GM18519 (cell line): ENCODE results near the gene PKNOX2.

Experiments
- ATAC-seq: cut with Tn5 transposase; IDR thresholded peaks from one replicate; pipeline ENCODE4 v1.9.1; 2021; ENCODE audit warnings: mild to moderate bottlenecking, moderate library complexity; ENCODE audit not compliant: unreplicated experiment, low FRiP score

PKNOX2 gene

DNA sequence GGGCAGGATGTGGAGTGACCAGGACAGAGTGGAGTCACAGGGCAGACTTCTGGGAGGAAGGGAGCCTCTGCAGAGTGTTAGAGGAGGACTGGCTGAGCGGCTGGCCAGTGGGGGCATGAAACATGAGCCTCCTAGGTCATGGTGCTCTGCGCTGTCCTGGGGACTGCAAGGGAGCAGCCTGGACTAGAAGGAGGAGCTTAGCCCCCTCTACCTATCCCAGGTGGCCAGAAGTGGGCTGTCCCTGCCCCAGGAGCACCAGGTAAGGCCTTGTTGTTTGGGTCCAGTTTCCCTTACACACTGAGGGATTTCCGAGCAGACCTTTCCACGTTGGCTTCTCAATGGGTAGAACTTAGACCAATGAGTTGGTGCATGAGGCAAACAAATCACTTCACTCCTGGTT lies 7.4 kb downstream of the PKNOX2 start:
- no peak for ATAC-seq

DNA sequence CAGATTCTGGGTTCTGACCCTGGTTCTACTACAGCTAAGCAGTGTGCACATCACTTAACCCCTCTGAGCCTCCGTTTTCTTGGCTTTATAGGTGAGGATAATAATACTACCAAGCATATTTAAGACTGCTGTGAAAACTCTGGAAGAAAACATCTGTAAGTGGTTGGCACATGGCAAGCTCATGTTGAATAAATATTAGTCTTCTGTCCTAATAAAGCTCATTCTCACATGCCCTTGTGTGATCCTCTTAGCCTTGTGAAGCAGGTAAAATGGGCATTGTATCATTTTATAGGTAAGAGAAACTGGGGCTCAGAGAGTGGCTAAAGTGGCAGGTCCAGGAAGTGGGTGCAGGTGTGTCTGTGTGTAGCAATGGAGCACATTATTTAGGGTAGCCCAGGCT lies 8.5 kb downstream of the PKNOX2 start:
- ATAC-seq, result no peak

DNA sequence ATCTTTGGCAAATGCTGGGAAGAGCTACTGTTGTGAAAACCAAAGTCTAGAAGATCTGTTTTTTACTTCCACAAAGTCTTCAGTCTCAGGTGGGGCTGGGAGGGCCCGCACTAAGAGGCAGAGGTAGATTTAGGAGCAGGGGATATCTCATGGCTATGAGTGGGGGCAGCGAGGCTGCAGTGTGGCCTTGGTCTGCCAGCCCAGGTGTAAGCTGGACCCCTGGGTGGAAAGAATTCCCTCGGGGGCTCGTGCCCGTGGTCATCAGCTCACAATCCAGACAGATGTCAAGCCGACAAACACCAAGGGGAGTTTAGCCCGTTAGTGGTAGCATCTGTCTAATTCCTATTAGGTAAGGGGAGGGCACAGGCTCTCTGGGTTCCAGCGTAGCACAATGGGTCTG lies 9.0 kb downstream of the PKNOX2 start:
- ATAC-seq, result no peak

DNA sequence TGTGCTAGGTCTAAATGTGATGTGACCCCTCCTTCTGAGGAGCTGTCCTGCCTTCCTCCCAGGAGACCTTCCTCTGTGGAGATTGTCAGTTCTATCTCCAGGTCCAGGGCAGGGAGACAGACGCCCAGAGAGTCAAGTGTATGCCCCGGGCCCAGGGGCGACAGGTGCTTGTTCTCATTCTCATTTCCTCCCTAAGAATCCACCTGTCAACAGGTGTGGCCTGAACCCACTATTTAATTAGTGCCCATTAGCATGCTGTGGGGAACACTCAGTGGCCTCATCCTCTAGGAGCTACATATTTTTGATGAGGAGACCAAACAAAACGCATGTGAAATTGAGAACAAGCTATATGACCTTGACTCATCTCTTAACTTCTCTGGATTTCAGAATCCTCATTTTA lies 9.5 kb downstream of the PKNOX2 start:
- no peak for ATAC-seq

DNA sequence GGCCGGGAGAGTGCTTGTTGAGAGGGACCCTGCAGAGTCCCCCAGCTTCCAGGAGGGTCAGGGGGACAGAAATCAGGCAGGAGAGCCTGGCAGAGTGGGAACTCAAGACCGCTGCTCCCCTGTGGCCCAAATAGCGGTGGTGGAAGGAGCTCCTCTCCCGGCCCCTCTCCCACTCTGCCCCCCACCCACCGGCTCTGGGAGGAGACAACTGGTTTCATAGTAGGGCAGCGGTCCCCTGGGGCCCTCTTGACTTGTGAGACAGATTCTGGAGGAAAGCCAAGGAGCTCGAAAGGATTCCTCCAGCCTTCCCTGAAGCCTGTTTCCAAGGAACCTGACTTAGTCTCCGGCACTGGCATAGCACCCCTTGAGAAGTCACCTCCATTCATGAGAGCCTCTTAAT lies 10.1 kb downstream of the PKNOX2 start:
- ATAC-seq, result no peak

DNA sequence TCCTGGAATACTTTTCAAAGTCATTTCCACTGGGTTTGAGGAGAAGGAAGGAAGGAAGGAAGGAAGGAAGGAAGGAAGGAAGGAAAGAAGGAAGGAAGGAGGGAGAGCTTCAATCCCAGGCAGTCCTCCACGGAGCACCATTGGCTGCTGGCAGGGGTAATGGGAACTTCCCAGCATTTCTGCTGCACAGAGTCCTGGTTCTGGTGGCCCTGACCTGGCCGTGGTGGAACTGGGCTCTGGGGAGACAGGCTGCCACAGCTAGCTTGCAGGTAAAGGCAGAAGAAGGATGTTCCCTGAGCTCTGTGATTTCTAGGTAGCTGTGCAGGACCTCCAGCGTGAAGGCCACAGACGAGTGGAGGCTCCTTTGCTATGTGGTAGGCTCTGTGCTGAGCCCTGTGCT lies 10.6 kb downstream of the PKNOX2 start:
- ATAC-seq, result no peak

DNA sequence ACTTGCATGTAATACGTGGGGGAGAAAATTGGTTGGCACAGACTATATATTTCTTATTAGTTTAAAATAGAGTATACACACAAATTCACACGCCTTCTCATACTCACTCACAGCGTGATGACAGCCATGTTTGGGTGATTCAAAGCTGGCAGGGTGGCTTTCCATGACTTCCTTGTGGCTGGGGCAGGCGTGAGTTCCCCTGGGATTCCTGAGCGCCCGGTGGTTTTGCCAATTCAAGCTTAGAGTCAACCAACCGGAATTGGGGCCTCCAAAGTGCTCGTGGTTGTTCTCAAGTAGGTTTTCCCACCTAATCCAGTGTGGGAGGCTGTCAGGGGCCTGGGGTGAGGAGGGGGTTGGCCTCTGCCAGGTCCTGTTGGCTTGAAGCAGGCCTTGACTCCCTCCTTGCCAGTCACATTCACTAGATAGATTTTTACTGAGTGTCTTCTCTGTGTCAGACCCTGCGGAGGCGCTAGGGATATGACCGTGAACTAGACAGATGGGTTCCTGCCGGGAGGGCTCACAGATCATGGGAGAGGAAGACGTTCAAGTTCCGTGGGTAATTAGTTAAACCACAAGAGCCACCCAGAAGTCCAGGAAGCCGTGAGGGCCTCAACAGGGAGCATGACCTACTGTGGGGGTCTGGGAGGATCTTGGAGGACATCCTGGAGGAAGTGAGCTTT lies 11.5 kb downstream of the PKNOX2 start:
- ATAC-seq, result no peak

DNA sequence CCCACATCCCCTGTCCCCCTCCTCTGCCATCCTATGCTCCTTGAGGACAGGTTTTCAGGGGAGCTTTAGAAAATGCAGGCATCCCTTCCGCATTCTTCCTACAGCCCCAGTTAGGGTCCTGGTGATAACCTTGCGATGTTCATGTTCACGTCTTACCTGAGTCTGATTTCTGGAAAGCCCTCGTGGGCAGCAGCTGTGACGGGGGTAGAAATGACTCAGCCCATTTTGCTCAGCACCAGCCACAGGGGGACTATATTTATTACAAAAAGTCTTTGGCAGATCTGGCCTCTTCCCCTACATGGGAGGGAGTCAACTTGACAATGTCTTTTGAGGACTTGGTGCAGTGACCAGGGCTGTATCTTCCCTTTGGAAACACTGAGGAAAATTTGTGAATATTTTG lies 12.3 kb downstream of the PKNOX2 start:
- no peak for ATAC-seq

DNA sequence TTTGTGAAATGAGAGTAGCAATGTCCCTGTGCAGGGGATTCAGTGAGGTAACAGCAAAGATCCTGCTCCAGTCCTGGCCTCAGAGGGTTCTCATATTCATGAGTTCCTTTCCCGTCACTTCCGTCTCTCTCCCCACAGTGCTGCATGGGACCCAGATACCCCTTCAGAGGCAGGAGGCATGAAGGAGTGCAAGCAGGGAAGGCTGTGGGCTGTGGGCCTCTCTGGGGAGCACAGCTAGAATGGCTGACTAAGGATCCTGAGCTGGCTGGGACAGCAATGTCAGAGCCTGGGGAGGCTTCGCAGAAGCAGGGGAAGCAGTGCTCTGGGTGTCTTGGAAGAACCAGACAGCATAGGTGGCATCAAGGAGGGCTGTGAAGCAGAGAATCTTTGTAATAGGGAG lies 13.0 kb downstream of the PKNOX2 start:
- no peak for ATAC-seq

DNA sequence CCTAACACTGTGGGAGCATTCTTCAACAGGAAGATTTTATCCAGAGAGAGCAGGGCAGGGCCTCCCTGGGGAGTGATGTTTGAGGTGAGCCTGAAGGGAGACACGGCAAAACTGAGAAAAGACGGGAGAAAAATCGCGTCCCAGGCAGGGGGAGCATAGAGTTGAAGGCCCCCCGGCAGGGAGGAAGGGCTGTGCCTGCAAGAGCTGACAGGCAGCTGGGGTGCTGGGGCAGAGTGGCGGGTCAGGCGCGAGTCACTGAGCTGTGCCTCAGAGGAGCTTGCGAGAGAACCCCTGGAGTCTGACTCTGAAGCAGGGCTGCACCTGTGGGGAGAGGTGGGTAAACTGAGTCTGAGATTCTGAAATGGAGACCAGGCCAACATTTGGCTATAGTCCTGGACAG lies 14.8 kb downstream of the PKNOX2 start:
- ATAC-seq, result no peak

DNA sequence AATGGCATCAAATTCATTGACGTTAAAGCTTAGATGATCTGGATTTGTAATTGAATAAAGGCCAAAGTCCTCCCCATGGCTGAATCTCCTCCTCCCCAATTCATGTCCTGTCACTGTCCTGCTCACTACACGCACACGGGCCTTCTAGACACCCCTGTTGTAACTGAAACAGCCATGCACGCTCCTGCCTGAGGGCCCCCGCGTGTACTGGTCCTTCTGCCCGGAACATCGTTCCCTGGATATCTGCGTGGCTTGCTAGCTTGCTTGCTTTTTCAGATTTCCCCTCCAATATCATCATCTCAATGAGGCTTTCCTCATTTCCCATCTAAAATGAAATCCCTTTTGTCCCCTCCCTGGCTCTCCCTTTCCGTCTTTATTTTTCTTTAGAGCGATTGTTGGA lies 15.3 kb downstream of the PKNOX2 start:
- ATAC-seq, result no peak

DNA sequence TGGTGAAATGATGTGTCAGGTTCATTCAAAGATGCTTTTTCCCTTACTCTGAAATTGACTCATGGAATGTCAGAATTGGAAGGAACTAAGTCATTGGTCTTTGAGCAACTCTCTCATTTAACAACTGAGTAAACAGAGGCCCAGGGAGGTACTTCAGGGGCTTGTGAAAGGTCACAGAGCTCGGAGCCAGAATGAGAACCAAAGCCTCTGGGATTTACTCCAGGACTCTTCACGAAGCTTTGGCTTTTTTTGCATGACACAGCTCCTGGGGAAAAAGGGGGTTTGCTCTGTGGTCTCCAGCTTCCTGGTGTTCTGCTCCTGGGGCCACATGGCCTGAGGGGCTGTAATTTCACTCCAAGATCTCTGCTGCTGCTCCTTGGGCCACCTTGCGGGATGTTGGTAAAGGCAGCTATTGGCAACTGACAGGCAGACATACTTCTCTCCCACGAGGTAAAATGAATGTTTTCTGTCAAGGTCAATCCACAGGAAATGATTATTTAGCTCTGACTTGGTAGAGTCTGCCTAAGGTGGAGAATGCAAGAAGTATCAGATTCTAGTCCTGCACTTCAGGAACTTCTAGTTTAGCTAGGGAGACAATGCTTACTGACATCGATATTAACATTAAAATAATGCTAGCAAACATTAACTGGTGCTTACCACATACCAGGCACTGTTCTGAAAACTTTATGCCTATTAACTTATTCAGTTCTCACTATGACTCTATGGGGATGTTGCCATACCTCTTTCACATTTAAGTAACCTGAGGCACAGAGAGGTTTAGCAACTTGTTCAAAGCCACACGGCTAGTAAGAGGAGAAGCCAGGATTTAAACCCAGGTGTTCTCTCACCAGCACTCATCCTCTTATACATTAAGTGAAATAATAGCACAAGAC lies 16.1 kb downstream of the PKNOX2 start:
- ATAC-seq, result no peak

DNA sequence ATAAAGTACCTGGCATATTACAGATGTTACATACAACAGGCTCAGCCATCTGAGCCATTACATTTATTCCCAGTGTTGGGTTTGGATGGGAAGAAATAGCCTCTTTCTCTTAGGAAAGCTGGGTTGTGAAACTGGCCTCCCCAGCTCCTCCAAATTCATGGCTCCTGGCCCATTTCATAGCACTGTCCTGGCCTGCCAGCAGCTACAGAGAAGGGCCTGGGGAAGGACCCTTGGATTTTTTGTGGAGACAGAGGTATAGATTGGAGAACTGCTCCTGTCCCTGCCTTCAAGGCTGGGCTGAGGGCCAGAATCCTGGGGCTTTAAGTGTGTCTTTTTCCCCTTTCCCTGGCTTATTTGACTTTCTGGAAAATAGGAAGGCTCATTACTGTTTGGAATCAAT lies 18.0 kb downstream of the PKNOX2 start:
- no peak for ATAC-seq

DNA sequence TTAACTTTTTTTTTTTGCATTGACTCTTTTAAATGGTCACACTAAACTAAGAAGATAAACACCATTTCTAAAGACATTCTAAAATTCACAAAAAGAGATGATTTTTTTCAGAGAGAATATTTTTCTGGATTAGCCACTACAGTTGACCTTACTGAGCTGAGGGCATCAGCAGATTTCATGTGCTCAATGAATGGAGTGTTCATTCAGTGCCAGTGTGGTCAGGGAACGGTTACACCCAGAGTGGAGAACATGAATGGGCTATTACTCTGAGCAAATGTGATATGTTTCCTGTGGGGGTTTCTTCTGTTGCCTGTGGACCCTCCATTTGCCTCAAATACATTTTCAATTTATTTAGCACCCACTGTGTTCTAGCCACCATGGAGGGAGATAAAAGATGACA lies 19.1 kb downstream of the PKNOX2 start:
- ATAC-seq, result no peak

DNA sequence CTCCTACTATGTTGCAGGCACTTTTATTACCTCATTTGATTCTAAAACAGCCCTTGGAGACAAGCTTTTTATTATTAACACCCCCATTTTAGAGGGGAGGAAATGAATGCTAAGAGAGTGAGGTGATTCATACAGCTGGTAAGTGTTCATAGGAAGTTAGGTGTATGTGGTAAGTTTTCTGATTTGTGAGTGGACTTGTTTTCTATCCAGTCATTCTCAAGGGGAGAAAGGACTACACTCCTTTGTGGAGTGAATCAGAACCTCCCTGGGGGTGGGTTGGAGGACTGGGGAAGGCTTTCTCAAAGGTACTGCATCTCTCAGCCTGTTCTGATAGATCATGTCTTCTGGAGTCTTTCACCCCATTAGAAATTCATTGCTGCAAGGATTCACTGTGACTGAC lies 23.5 kb downstream of the PKNOX2 start:
- no peak for ATAC-seq

DNA sequence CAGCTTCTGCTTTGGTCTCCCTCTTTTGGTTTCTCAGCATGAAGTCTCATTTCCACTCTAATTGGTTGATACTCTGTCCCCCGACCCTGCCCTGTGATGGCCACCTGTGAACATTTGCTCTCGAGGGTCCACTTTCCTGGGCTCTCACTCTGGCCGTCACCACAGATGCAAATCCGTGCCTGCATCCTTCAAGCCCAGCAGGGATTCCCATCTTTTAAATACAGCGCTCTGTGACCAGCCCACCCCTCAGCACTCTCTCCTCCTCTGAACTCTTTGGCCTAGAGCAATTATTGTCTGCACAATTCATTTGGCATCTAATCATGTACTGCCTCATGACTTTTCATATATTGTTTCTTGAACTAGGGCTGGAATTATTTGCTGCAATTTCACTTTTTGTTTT lies 26.0 kb downstream of the PKNOX2 start:
- ATAC-seq, result no peak

DNA sequence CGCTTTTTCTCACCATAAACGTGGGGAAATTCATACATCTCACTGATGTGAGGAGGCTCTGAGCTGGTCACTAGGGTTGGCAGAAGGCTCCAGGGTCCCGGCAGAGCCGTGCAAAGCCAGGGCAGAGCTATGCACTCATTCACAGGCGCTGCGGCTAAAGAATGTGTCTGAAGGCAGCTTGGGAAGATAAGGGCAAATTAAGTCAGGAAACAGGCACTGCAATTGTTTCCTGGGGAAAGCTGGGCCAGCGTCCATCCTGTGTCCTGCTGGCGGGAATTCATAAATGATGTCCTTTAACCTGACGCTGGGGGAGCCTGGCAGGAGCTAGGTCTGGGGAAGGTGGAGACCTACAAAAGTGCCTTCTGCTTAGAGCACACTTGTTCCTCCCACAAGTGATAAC lies 27.6 kb downstream of the PKNOX2 start:
- no peak for ATAC-seq

DNA sequence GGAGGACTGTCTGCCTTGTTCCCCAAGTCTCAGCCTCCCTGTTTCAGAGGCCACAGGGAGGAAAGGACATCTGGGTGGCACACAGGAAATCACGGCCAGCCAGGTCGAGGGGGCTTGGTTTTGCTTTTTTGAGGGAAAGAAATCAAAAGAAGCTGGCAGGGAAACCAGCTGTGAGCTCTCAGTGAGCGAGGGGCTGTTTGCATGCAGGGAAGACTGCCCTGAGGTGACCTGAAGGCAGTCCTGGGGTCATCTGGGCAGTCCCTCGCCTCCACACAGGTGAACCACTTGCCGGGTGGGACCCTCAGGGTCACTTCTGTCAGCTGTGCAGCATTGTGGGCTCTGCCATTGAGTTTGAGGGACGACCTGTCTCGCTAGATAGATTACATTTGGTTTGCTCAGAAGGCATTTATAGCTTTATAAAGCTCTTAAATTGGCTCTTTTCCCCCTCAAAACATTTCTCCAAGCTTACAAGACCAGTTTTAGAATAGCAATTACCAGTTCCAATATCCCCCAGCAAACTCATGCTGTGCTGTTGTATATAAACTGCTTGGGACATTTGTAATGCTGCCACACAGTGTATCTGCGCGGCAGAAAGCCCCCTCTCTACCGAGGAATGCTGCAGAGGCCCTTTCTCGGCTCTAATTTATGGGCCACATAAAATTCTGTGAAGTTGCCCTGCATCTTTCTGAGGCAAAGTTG lies 28.3 kb downstream of the PKNOX2 start:
- no peak for ATAC-seq

DNA sequence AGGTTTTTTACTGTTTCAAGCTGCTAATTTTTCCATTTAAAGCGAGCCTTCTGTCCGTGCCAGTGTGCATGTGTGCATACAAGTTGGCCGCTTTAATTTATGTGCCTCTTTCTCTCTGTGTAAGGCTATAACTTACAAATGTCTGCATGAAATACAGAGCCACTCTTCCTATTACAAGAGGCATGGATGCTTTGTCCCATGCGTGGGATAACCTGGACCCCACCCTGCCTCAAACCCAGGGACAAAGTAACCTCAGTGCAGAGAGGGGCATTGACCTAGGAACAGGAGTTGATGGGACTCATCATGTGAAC lies 28.8 kb downstream of the PKNOX2 start:
- ATAC-seq, result no peak

DNA sequence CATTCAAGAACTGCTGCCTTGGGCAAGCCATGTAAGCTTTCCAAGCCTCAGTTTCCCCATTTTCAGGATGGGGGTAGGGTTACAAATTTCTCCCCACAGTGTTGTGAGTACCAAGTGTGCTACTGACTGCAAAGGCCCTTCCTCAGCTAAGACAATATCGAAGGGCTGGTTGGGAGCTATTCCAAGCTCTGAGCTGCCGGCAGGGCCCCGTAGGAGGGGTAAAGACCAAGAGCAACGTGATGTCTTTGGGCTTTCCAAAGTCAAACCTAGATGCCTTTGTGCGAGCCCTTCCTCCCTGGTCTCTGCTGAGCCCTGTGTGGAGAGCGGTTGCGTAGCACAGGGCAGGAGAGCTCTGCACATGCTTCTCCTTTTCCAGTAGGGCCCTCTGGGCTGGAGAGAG lies 29.3 kb downstream of the PKNOX2 start:
- ATAC-seq, result no peak

DNA sequence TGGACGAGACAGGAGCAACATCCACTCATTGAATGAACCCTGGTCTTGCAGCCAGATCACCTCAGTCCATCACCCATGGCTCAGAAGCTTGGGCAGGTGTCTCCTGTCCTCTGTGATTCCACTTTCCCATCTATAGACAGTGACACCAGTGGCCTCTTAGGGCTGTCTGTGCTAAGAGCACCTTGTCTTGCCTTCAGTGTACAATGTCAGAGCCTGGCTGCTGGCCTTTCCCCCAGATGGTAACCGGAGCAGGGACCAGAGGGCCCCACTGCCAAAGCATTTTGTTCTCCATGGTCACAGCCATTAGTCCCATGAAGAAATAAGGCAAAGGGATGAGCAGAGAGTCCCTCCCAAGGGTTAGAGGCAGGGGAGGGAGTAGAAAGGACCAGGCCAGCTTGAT lies 35.4 kb downstream of the PKNOX2 start:
- no peak for ATAC-seq

DNA sequence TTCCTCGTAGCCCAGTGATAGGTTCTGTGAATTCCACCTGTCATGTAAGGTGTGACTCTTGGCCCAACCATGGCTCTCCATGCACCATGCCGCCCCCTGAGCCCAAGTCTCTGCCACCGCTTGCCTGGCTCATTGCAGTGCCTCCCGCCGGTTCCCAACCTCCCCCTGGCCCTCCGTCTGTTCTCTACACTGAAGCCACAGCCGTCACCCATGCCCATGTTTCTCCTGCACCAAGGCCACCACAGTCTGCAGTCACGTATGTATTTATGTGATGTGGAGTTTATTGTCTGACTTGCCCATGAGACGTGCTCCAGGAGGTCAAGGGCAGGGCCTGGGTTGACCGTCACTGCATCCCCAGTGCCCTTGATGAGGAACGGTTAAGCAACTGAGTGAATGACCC lies 35.9 kb downstream of the PKNOX2 start:
- ATAC-seq, result no peak
